ENCODE measurements around the gene NUP93. TPM values are rescaled to one million over a fixed set of nuclear protein-coding genes. Genes with fewer than 3 reads are reported as not detected.

NUP93 gene
- total and polyA plus RNA-seq, 10 donors = 29.2 to 102 (median 56.6) TPM

GRCh38 chr16:56728027-56728426 is 1.9 kb upstream of the NUP93 start:
- Histone ChIP-seq H3K36me3 (no peaks in the 10 kb centered on the region), H3K27me3 (replicated peaks in 1 of 7) (no peaks in the 10 kb centered on the region), H3K4me1 (peaks cover 13 to 56% (median 38%) of the 10 kb centered on the region in 6 donors), H3K9me3 (no peaks in the 10 kb centered on the region), H3K4me3 (no peak overlapping the region), H3K27ac (no peak overlapping the region)
- no peak for DNase-seq
- TF ChIP-seq POLR2A (IDR thresholded peaks at IDR 0.05) = no peak
- no peak for TF ChIP-seq POLR2AphosphoS5 (IDR thresholded peaks at IDR 0.05)
- TF ChIP-seq, protein P1, sequence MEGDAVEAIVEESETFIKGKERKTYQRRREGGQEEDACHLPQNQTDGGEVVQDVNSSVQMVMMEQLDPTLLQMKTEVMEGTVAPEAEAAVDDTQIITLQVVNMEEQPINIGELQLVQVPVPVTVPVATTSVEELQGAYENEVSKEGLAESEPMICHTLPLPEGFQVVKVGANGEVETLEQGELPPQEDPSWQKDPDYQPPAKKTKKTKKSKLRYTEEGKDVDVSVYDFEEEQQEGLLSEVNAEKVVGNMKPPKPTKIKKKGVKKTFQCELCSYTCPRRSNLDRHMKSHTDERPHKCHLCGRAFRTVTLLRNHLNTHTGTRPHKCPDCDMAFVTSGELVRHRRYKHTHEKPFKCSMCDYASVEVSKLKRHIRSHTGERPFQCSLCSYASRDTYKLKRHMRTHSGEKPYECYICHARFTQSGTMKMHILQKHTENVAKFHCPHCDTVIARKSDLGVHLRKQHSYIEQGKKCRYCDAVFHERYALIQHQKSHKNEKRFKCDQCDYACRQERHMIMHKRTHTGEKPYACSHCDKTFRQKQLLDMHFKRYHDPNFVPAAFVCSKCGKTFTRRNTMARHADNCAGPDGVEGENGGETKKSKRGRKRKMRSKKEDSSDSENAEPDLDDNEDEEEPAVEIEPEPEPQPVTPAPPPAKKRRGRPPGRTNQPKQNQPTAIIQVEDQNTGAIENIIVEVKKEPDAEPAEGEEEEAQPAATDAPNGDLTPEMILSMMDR (IDR thresholded peaks at IDR 0.05 in 8 of 11, conservative IDR thresholded peaks at IDR 0.05 in 3 of 11) = no peak
- 88 to 100% (median 92%) methylated on average over 1 of the region's 1 CpG for WGBS, 5 donors
- intact Hi-C loops (cut with DNase I; ENCODE audit: low total_unique reads) = no loop called here

DNA sequence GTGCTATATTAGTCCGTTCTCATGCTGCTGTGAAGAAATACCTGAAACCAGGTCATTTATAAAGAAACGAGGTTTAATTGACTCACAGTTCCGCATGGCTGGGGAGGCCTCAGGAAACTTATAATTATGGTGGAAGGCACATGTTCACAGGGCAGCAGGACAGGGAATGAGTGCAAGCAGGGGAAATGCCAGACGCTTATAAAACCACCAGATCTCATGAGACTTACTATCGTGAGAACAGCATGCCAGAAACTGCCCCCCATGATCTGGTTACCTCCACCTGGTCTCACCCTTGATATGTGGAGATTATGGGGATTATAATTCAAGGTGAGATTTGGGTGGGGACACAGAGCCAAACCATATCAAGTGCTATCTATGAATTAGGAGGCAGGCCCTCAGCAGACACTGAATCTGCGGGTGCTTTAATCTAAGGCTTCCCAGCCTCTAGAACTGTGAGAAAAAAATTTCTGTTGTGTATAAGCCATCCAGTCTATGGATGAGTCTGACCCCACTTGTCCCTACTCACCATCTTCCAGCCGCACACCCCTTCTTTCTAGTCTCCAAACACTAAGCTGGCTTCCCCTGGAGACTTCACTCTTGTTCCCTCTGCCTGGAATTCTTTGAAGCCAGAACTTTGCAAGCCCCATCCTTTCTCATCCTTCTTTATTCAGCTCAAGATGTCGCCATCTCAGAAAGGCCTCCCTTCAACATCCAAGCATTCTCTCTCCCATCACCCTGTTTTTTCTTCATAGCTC is 772 bp upstream of the NUP93 start:
- peak overlapping the region; percentile 58 to 88 (median 84) for H3K27ac ChIP-seq
- H3K4me3 ChIP-seq = peak overlapping the region; percentile 67 to 98 (median 94)
- H3K36me3 ChIP-seq = no peaks in the 10 kb centered on the region
- peaks cover 13 to 67% (median 43%) of the 10 kb centered on the region in 6 donors for H3K4me1 ChIP-seq
- H3K27me3 ChIP-seq (replicated peaks in 1 of 7) = no peaks in the 10 kb centered on the region
- WGBS, 5 donors = 35 to 60% (median 38%) methylated on average over 8 of the region's 8 CpGs
- no peak for DNase-seq
- intact Hi-C loops (cut with DNase I; ENCODE audit: low total_unique reads) = no loop called here
- TF ChIP-seq POLR2A (IDR thresholded peaks at IDR 0.05) (no peak), POLR2AphosphoS5 (IDR thresholded peaks at IDR 0.05) (no peak)
- TF ChIP-seq, protein P1 (IDR thresholded peaks at IDR 0.05 in 8 of 11, conservative IDR thresholded peaks at IDR 0.05 in 3 of 11) = no peak
- no peaks in the 10 kb centered on the region for H3K9me3 ChIP-seq

- TF ChIP-seq, protein P1 (IDR thresholded peaks at IDR 0.05 in 8 of 11, conservative IDR thresholded peaks at IDR 0.05 in 3 of 11) = no peak
- no peak for TF ChIP-seq POLR2A (IDR thresholded peaks at IDR 0.05)
- TF ChIP-seq POLR2AphosphoS5 (IDR thresholded peaks at IDR 0.05) = no peak
- no peak overlapping the region for H3K27ac ChIP-seq
- intact Hi-C loops (cut with DNase I; ENCODE audit: low total_unique reads) = no loop called here
- H3K9me3 ChIP-seq = no peaks in the 10 kb centered on the region
- H3K27me3 ChIP-seq (replicated peaks in 1 of 7) = no peaks in the 10 kb centered on the region
- no peak overlapping the region for H3K4me3 ChIP-seq
- DNase-seq = no peak
- H3K36me3 ChIP-seq = peaks cover 0 to 5% (median 0%) of the 10 kb centered on the region in 6 donors
- 68 to 84% (median 80%) methylated on average over 2 of the region's 2 CpGs for WGBS, 5 donors
- peaks cover 13 to 89% (median 56%) of the 10 kb centered on the region in 6 donors for H3K4me1 ChIP-seq
Observed at GRCh38 chr16:56732366-56732765, 2.4 kb downstream of the NUP93 start.

GRCh38 chr16:56732832-56733231 is 2.9 kb downstream of the NUP93 start:
- DNase-seq = no peak
- intact Hi-C loops (cut with DNase I; ENCODE audit: low total_unique reads) = no loop called here
- Histone ChIP-seq H3K4me3 (no peak overlapping the region), H3K27ac (no peak overlapping the region), H3K27me3 (replicated peaks in 1 of 7) (no peaks in the 10 kb centered on the region), H3K4me1 (peaks cover 13 to 84% (median 56%) of the 10 kb centered on the region in 6 donors), H3K36me3 (peaks cover 0 to 5% (median 0%) of the 10 kb centered on the region in 6 donors), H3K9me3 (no peaks in the 10 kb centered on the region)
- WGBS, 5 donors = 87 to 100% (median 94%) methylated on average over 1 of the region's 1 CpG
- TF ChIP-seq POLR2AphosphoS5 (IDR thresholded peaks at IDR 0.05) (no peak), POLR2A (IDR thresholded peaks at IDR 0.05) (no peak)
- TF ChIP-seq, protein P1 (IDR thresholded peaks at IDR 0.05 in 8 of 11, conservative IDR thresholded peaks at IDR 0.05 in 3 of 11) = no peak

Data from spleen (tissue), 11 donors.